Left ventricle myocardium inferior (tissue), 1 donor: Measurements from ENCODE around the gene KDM6B. TPM values are rescaled to one million over a fixed set of nuclear protein-coding genes. Genes with fewer than 3 reads are reported as not detected.

Experiments
- DNase-seq: peaks from one replicate; pipeline ENCODE4 v3.0.0-alpha.2; 2020
- H3K27ac ChIP-seq: fragments of 200-600 bp; replicated peaks from 2 replicates; pipeline ENCODE4 v1.8.0; 2021
- H3K27me3 ChIP-seq: fragments of 200-600 bp; 2 replicates; pipeline ENCODE4 v1.8.0; 2021; ENCODE audit warnings: low read depth
- H3K36me3 ChIP-seq: fragments of 200-600 bp; 2 replicates; pipeline ENCODE4 v1.8.0; 2021
- H3K4me1 ChIP-seq: fragments of 200-600 bp; 2 replicates; pipeline ENCODE4 v1.8.0; 2021
- H3K4me3 ChIP-seq: fragments of 200-600 bp; 2 replicates; pipeline ENCODE4 v1.8.0; 2021; ENCODE audit warnings: mild to moderate bottlenecking, moderate library complexity
- H3K9me3 ChIP-seq: fragments of 200-600 bp; replicated peaks from 2 replicates; pipeline ENCODE4 v1.8.0; 2021
- CTCF ChIP-seq: fragments of 200-600 bp; IDR thresholded peaks from 2 replicates; pipeline ENCODE4 v1.8.0; 2021; ENCODE audit warnings: antibody characterized with exemption, mild to moderate bottlenecking, borderline replicate concordance
- intact Hi-C: fragments of 100-400 bp; cut with micrococcal nuclease; formaldehyde crosslinking; loops from one replicate; pipeline ENCODE4 v1.11.0; 2022
- total RNA-seq: library from RNA; stranded (reverse); fragmentation: NEBNext Ultra II Directional; extraction: Animal tissue kit (Norgen Biotek cat#: 25700); gene quantifications from one replicate; pipeline ENCODE4 v1.2.1, GENCODE V29; 2021
- donor health status: DM: no; HTN: yes; CAD: no; lungs with severe emphysema.

The KDM6B gene
- total RNA-seq, 1 donor from 2014 or later, result 23.3 TPM

GRCh38 chr17:7794075-7794663 lies 39.8 kb upstream of the KDM6B start:
- no peak for TF ChIP-seq CTCF
- DNase-seq, result no peak
- Histone ChIP-seq H3K27me3 (peaks cover 23% of the 10 kb centered on the region), H3K4me1 (no peaks in the 10 kb centered on the region), H3K9me3 (no peaks in the 10 kb centered on the region), H3K36me3 (no peaks in the 10 kb centered on the region), H3K27ac (no peak overlapping the region), H3K4me3 (no peak overlapping the region)
- intact Hi-C loops, result no loop called here

DNA sequence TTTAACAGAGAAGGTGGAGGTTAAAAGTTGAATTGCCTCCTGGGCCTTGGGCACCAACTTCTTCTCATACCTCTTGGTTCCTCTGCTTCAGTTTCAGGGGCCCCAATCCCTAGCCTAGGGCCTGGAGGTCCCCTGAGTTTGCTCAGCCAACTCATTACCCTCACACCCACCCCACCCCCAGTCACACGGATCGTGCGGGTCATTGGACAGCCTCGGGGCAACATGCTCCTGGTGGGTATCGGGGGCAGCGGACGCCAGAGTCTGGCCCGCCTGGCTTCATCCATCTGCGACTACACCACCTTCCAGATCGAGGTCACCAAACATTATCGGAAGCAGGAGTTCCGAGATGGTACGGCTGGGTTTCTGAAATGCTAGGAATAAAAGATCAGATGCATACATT lies 36.0 kb upstream of the KDM6B start:
- no peak for DNase-seq
- intact Hi-C loops, result no loop called here
- no peak overlapping the region for H3K27ac ChIP-seq
- no peaks in the 10 kb centered on the region for H3K9me3 ChIP-seq
- H3K36me3 ChIP-seq, result no peaks in the 10 kb centered on the region
- TF ChIP-seq CTCF, result no peak
- no peaks in the 10 kb centered on the region for H3K4me1 ChIP-seq
- H3K4me3 ChIP-seq, result no peak overlapping the region
- H3K27me3 ChIP-seq, result peaks cover 32% of the 10 kb centered on the region

GRCh38 chr17:7798839-7799238 lies 35.2 kb upstream of the KDM6B start:
- intact Hi-C loops, result no loop called here
- Histone ChIP-seq H3K36me3 (no peaks in the 10 kb centered on the region), H3K27me3 (peaks cover 39% of the 10 kb centered on the region), H3K9me3 (no peaks in the 10 kb centered on the region), H3K4me3 (no peak overlapping the region), H3K4me1 (peaks cover under 1% of the 10 kb centered on the region), H3K27ac (no peak overlapping the region)
- TF ChIP-seq CTCF, result no peak
- DNase-seq, result no peak

DNA sequence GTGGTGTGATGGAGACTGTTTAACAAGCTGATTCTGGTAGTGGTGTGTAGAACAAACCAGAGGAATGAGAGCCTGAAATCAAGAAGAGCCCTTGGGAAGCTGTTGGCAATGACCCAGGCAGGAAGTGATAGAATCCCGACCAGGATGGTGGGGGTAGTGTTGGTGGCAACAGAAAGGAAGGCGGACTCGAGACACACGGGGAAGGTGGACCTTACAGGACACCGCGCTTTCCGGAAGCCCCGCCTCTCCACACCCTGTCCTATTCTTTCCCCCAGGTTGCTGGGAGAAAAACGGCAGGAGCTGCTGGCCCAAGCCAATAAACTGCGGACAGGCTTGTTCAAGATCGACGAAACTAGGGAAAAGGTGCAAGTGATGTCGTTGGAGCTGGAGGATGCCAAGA lies 30.0 kb upstream of the KDM6B start:
- intact Hi-C loops, result no loop called here
- H3K9me3 ChIP-seq, result no peaks in the 10 kb centered on the region

GRCh38 chr17:7806587-7806986 lies 27.4 kb upstream of the KDM6B start:
- Histone ChIP-seq H3K4me1 (peaks cover 5% of the 10 kb centered on the region), H3K36me3 (no peaks in the 10 kb centered on the region), H3K4me3 (no peak overlapping the region), H3K27me3 (peaks cover 56% of the 10 kb centered on the region), H3K27ac (no peak overlapping the region), H3K9me3 (no peaks in the 10 kb centered on the region)
- no peak for DNase-seq
- intact Hi-C loops, result no loop called here
- no peak for TF ChIP-seq CTCF

More for the DNA sequence above, 30.0 kb upstream of the KDM6B start:
- TF ChIP-seq CTCF, result no peak
- Histone ChIP-seq H3K36me3 (no peaks in the 10 kb centered on the region), H3K4me1 (peaks cover 5% of the 10 kb centered on the region), H3K4me3 (no peak overlapping the region), H3K27ac (no peak overlapping the region), H3K27me3 (peaks cover 43% of the 10 kb centered on the region)
- DNase-seq, result no peak

DNA sequence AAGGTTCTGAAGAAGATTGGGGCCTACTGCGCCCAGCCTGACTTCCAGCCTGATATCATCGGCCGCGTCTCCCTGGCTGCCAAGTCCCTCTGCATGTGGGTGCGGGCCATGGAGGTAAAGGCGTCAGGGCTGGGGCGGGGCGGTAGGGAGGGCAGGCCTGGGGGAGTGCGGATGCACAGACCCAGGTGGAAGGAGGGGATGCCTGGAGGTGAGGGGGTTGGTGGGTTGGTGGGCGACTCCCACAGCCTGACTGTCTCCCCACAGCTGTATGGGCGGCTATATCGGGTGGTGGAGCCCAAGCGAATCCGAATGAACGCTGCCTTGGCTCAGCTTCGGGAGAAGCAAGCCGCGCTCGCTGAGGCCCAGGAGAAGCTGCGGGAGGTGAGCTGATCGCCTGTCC lies 26.8 kb upstream of the KDM6B start:
- no peak for TF ChIP-seq CTCF
- Histone ChIP-seq H3K4me3 (no peak overlapping the region), H3K27ac (no peak overlapping the region), H3K27me3 (peaks cover 52% of the 10 kb centered on the region), H3K4me1 (peaks cover 5% of the 10 kb centered on the region), H3K36me3 (no peaks in the 10 kb centered on the region), H3K9me3 (no peaks in the 10 kb centered on the region)
- intact Hi-C loops, result no loop called here
- no peak for DNase-seq
